HAP-1 (cell line): ENCODE data around the gene H6PD.

ENCODE experiments used
- DNase-seq, 2 experiments: peaks; one replicate each; pipeline ENCODE4 v3.0.0-alpha.2; 2016 to 2020; ENCODE audit warnings: low spot score in 2 of 2
- H3K27me3 ChIP-seq: fragments of 250-450 bp; sonication (Bioruptor Pico); 2 replicates; pipeline ENCODE4 v1.5.1; 2020; ENCODE audit warnings: low read depth, mild to moderate bottlenecking, moderate library complexity
- H3K36me3 ChIP-seq: fragments of 250-450 bp; sonication (Bioruptor Pico); replicated peaks from 2 replicates; pipeline ENCODE4 v1.5.1; 2020; ENCODE audit warnings: mild to moderate bottlenecking
- H3K4me1 ChIP-seq: fragments of 250-450 bp; sonication (Bioruptor Pico); 2 replicates; pipeline ENCODE4 v1.5.1; 2020; ENCODE audit warnings: mild to moderate bottlenecking
- H3K4me3 ChIP-seq: fragments of 250-450 bp; sonication (Bioruptor Pico); 2 replicates; pipeline ENCODE4 v1.5.1; 2020; ENCODE audit warnings: mild to moderate bottlenecking, moderate library complexity
- H3K9me3 ChIP-seq: fragments of 250-450 bp; sonication (Bioruptor Pico); 2 replicates; pipeline ENCODE4 v1.5.1; 2020; ENCODE audit warnings: mild to moderate bottlenecking, moderate library complexity
- in situ Hi-C: fragments of 300-500 bp; cut with MboI; formaldehyde crosslinking; loops from 3 replicates; pipeline ENCODE4 v1.14.3; 2020; ENCODE audit warnings: low sequenced_read_pairs, inconsistent platforms, mixed read lengths

Gene H6PD

GRCh38 chr1:9234223-9235095, at the start of gene H6PD:
H6PD (plus strand) TSS chr1:9234774; CDS start chr1:9244935, 10,161 bp downstream.
- Histone ChIP-seq H3K4me1 (peaks cover 10% of the 10 kb centered on the region), H3K36me3 (no peaks in the 10 kb centered on the region), H3K4me3 (peak within 1 kb of the TSS; percentile 44), H3K27me3 (no peaks in the 10 kb centered on the region), H3K9me3 (no peaks in the 10 kb centered on the region)
- DNase-seq: peak; percentile 69 to 89
- in situ Hi-C loops: no loop called here

- Histone ChIP-seq H3K4me1 (peaks cover 5% of the 10 kb centered on the region), H3K4me3 (no peak overlapping the region), H3K36me3 (no peaks in the 10 kb centered on the region), H3K9me3 (no peaks in the 10 kb centered on the region), H3K27me3 (no peaks in the 10 kb centered on the region)
- in situ Hi-C loops: no loop called here
- DNase-seq: no peak
Observed at GRCh38 chr1:9186082-9186859, 48.3 kb upstream of the H6PD start.

- no peaks in the 10 kb centered on the region for H3K36me3 ChIP-seq
- no peaks in the 10 kb centered on the region for H3K27me3 ChIP-seq
- no peak for DNase-seq
- H3K4me1 ChIP-seq: no peaks in the 10 kb centered on the region
- H3K9me3 ChIP-seq: no peaks in the 10 kb centered on the region
- H3K4me3 ChIP-seq: no peak overlapping the region
- in situ Hi-C loops: no loop called here
Observed at GRCh38 chr1:9187004-9187403, 47.6 kb upstream of the H6PD start.

GRCh38 chr1:9190234-9190633, 44.3 kb upstream of the H6PD start:
- in situ Hi-C loops: loop anchor here (10.0 kb wide), 1 partner anchor 75 kb away; no protein-coding TSS in a partner anchor

GRCh38 chr1:9191231-9191630, 43.3 kb upstream of the H6PD start:
- H3K4me3 ChIP-seq: no peak overlapping the region
- H3K27me3 ChIP-seq: no peaks in the 10 kb centered on the region
- no peaks in the 10 kb centered on the region for H3K4me1 ChIP-seq
- H3K36me3 ChIP-seq: no peaks in the 10 kb centered on the region
- in situ Hi-C loops: loop anchor here (10.0 kb wide), 1 partner anchor 76 kb away; no protein-coding TSS in a partner anchor
- H3K9me3 ChIP-seq: no peaks in the 10 kb centered on the region
- no peak for DNase-seq

More at GRCh38 chr1:9190234-9190633, 44.3 kb upstream of the H6PD start:
- no peak overlapping the region for H3K4me3 ChIP-seq
- no peaks in the 10 kb centered on the region for H3K9me3 ChIP-seq
- H3K27me3 ChIP-seq: no peaks in the 10 kb centered on the region
- DNase-seq: no peak
- no peaks in the 10 kb centered on the region for H3K36me3 ChIP-seq
- no peaks in the 10 kb centered on the region for H3K4me1 ChIP-seq

GRCh38 chr1:9192578-9193232, 41.9 kb upstream of the H6PD start:
- Histone ChIP-seq H3K4me1 (no peaks in the 10 kb centered on the region), H3K36me3 (no peaks in the 10 kb centered on the region), H3K27me3 (no peaks in the 10 kb centered on the region), H3K9me3 (no peaks in the 10 kb centered on the region), H3K4me3 (no peak overlapping the region)
- DNase-seq: no peak
- in situ Hi-C loops: loop anchor here (10.0 kb wide), 1 partner anchor 78 kb away; no protein-coding TSS in a partner anchor

GRCh38 chr1:9193233-9193625, 41.3 kb upstream of the H6PD start:
- Histone ChIP-seq H3K36me3 (no peaks in the 10 kb centered on the region), H3K9me3 (no peaks in the 10 kb centered on the region), H3K4me3 (no peak overlapping the region), H3K27me3 (no peaks in the 10 kb centered on the region), H3K4me1 (no peaks in the 10 kb centered on the region)
- DNase-seq: no peak
- in situ Hi-C loops: loop anchor here (10.0 kb wide), 1 partner anchor 78 kb away; no protein-coding TSS in a partner anchor

- H3K9me3 ChIP-seq: no peaks in the 10 kb centered on the region
- no peaks in the 10 kb centered on the region for H3K4me1 ChIP-seq
- no peaks in the 10 kb centered on the region for H3K36me3 ChIP-seq
- no peak for DNase-seq
- in situ Hi-C loops: loop anchor here (10.0 kb wide), 1 partner anchor 79 kb away; no protein-coding TSS in a partner anchor
- no peaks in the 10 kb centered on the region for H3K27me3 ChIP-seq
- no peak overlapping the region for H3K4me3 ChIP-seq
Observed at GRCh38 chr1:9194024-9194423, 40.5 kb upstream of the H6PD start.

GRCh38 chr1:9195651-9196050, 38.9 kb upstream of the H6PD start:
- in situ Hi-C loops: loop anchor here (10.0 kb wide), 1 partner anchor 81 kb away; no protein-coding TSS in a partner anchor
- Histone ChIP-seq H3K4me3 (no peak overlapping the region), H3K36me3 (no peaks in the 10 kb centered on the region), H3K4me1 (no peaks in the 10 kb centered on the region), H3K27me3 (peaks cover 5% of the 10 kb centered on the region), H3K9me3 (no peaks in the 10 kb centered on the region)
- no peak for DNase-seq

GRCh38 chr1:9196129-9197040, 38.2 kb upstream of the H6PD start:
- no peaks in the 10 kb centered on the region for H3K36me3 ChIP-seq
- H3K4me3 ChIP-seq: no peak overlapping the region

GRCh38 chr1:9197186-9198099, 37.1 kb upstream of the H6PD start:
- H3K4me3 ChIP-seq: no peak overlapping the region
- in situ Hi-C loops: loop anchor here (10.0 kb wide), 1 partner anchor 83 kb away; no protein-coding TSS in a partner anchor
- peaks cover 18% of the 10 kb centered on the region for H3K27me3 ChIP-seq
- H3K36me3 ChIP-seq: no peaks in the 10 kb centered on the region
- no peak for DNase-seq
- peaks cover 2% of the 10 kb centered on the region for H3K4me1 ChIP-seq
- H3K9me3 ChIP-seq: no peaks in the 10 kb centered on the region

More at GRCh38 chr1:9196129-9197040, 38.2 kb upstream of the H6PD start:
- Histone ChIP-seq H3K4me1 (no peaks in the 10 kb centered on the region; the same call in 1 of the 2 replicates), H3K9me3 (no peaks in the 10 kb centered on the region), H3K27me3 (peaks cover 13% of the 10 kb centered on the region)
- peak; percentile 47 to 84 for DNase-seq
- in situ Hi-C loops: loop anchor here (10.0 kb wide), 1 partner anchor 82 kb away; no protein-coding TSS in a partner anchor
